Vagina (tissue), 2 donors: ENCODE results near the gene RNF167.

Experiments used
- POLR2A ChIP-seq, 2 donors: fragments of 450-650 bp; IDR thresholded peaks; one replicate each; pipeline ENCODE4 v1.6.1; 2017; ENCODE audit warnings: antibody characterized with exemption in 2 of 2, mild to moderate bottlenecking in 2 of 2, moderate library complexity in 2 of 2
- POLR2AphosphoS5 ChIP-seq, 2 donors: sonication (generic); formaldehyde crosslinking; IDR thresholded peaks; one replicate each; pipeline ENCODE4 v1.9.0; 2017; ENCODE audit warnings: antibody characterized with exemption in 2 of 2, mild to moderate bottlenecking in 2 of 2, low read depth in 1 of 2; ENCODE audit not compliant: insufficient read depth in 1 of 2
- TF ChIP-seq, protein P1 (sequence below), 3 experiments: fragments of 450-650 bp in 2 of 3; fragments of 200-600 bp in 1 of 3; sonication (generic) in 1 of 3; IDR thresholded peaks; one replicate each; pipeline ENCODE4 v1.5.1; 2017 to 2019; ENCODE audit warnings: antibody characterized with exemption in 3 of 3, mild to moderate bottlenecking in 2 of 3, moderate library complexity in 2 of 3

DNA sequence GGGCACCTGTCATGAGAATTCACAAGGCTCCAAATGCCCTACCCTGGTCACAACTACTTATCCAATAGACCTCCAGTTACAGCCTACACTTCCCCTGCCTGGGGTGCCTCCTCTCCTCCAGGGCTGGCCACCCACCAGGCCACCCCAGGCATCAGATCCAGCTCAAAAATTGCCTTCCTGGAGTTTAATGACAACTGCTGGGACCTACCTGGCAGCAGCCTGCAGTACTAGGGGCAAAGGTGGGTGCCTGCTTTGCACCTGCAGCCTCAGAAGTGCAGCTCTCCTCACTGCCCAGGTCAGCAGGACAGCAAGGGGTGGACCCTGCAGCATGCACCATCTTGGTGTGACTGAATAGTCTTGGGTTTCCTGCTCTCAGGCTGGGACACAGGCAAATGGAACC, 4.4 kb upstream of the RNF167 start:
- TF ChIP-seq POLR2AphosphoS5 (IDR thresholded peaks at IDR 0.05; ENCODE audit: insufficient read depth in 1 of 2, low read depth in 1 of 2) (no peak), POLR2A (IDR thresholded peaks at IDR 0.05) (no peak)
- TF ChIP-seq, protein P1, sequence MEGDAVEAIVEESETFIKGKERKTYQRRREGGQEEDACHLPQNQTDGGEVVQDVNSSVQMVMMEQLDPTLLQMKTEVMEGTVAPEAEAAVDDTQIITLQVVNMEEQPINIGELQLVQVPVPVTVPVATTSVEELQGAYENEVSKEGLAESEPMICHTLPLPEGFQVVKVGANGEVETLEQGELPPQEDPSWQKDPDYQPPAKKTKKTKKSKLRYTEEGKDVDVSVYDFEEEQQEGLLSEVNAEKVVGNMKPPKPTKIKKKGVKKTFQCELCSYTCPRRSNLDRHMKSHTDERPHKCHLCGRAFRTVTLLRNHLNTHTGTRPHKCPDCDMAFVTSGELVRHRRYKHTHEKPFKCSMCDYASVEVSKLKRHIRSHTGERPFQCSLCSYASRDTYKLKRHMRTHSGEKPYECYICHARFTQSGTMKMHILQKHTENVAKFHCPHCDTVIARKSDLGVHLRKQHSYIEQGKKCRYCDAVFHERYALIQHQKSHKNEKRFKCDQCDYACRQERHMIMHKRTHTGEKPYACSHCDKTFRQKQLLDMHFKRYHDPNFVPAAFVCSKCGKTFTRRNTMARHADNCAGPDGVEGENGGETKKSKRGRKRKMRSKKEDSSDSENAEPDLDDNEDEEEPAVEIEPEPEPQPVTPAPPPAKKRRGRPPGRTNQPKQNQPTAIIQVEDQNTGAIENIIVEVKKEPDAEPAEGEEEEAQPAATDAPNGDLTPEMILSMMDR (IDR thresholded peaks at IDR 0.05), result no peak
